ENCODE data around the gene LNP1. TPM values are rescaled to one million over a fixed set of nuclear protein-coding genes. Genes with fewer than 3 reads are reported as not detected.

LNP1 gene
- total and polyA plus RNA-seq, 2 of the 13 experiments (the other 11 are each of a cell fraction or from before 2014, with no cell fraction given) = 3.6 to 7.0 TPM

GRCh38 chr3:100492059-100493006, 91.0 kb downstream of the LNP1 start, which contains the start of gene TMEM45A (continued):
- TF ChIP-seq ZBTB33 (CRISPR knock-in tag; IDR thresholded peaks at IDR 0.05) (no peak), ZNF256 (CRISPR knock-in tag; conservative IDR thresholded peaks at IDR 0.05) (peak; percentile 94), ZNF816 (CRISPR knock-in tag; IDR thresholded peaks at IDR 0.05; ENCODE audit: borderline replicate concordance) (peak; percentile 93), SALL1 (CRISPR knock-in tag; IDR thresholded peaks at IDR 0.05) (peak; percentile 67), MYNN (CRISPR knock-in tag; IDR thresholded peaks at IDR 0.05; ENCODE audit: low read depth) (no peak), AKAP8 (CRISPR knock-in tag; IDR thresholded peaks at IDR 0.05) (no peak), SNAPC4 (CRISPR knock-in tag; IDR thresholded peaks at IDR 0.05) (peak; percentile 78), HMG20A (CRISPR knock-in tag; IDR thresholded peaks at IDR 0.05; ENCODE audit: borderline replicate concordance) (0 out of 2 replicates have a peak, but pooled peaks have one; percentile 13), PPARG (CRISPR knock-in tag; conservative IDR thresholded peaks at IDR 0.05) (no peak), JARID2 (CRISPR knock-in tag; IDR thresholded peaks at IDR 0.05; ENCODE audit: insufficient replicate concordance) (peak; percentile 32), SAFB2 (CRISPR knock-in tag; IDR thresholded peaks at IDR 0.05; ENCODE audit: borderline replicate concordance, low read depth) (no peak), ZNF768 (CRISPR knock-in tag; IDR thresholded peaks at IDR 0.05) (peak; percentile 75; the same call in 1 of the 2 replicates), STAT5B (CRISPR knock-in tag; IDR thresholded peaks at IDR 0.05) (no peak), ZNF598 (CRISPR knock-in tag; IDR thresholded peaks at IDR 0.05; ENCODE audit: borderline replicate concordance) (peak; percentile 90; the same call in 1 of the 2 replicates), HCFC1 (IDR thresholded peaks at IDR 0.05; ENCODE audit: low read depth, low read length) (no peak), MXD4 (CRISPR knock-in tag; IDR thresholded peaks at IDR 0.05) (peak; percentile 81; the same call in 1 of the 2 replicates), BCL3 (CRISPR knock-in tag; IDR thresholded peaks at IDR 0.05) (peak; percentile 69)
- TF ChIP-seq, protein P1, sequence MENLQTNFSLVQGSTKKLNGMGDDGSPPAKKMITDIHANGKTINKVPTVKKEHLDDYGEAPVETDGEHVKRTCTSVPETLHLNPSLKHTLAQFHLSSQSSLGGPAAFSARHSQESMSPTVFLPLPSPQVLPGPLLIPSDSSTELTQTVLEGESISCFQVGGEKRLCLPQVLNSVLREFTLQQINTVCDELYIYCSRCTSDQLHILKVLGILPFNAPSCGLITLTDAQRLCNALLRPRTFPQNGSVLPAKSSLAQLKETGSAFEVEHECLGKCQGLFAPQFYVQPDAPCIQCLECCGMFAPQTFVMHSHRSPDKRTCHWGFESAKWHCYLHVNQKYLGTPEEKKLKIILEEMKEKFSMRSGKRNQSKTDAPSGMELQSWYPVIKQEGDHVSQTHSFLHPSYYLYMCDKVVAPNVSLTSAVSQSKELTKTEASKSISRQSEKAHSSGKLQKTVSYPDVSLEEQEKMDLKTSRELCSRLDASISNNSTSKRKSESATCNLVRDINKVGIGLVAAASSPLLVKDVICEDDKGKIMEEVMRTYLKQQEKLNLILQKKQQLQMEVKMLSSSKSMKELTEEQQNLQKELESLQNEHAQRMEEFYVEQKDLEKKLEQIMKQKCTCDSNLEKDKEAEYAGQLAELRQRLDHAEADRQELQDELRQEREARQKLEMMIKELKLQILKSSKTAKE (CRISPR knock-in tag; IDR thresholded peaks at IDR 0.05; ENCODE audit: borderline replicate concordance) = no peak
